H1 (cell line): ENCODE data around the gene IRF2BP1. TPM values are rescaled to one million over a fixed set of nuclear protein-coding genes. Genes with fewer than 3 reads are reported as not detected.

Source experiments
- CTCF ChIA-PET: fragments of 300-600 bp; sonication (Branson Sonifier 250); formaldehyde crosslinking; loops from one replicate; lab custom pipeline; 2021; ENCODE audit not compliant: partially characterized antibody; lab: Charles Lee
- POLR2A ChIA-PET: fragments of 300-600 bp; sonication (Branson Sonifier 250); formaldehyde crosslinking; loops from one replicate; lab custom pipeline; 2021; ENCODE audit warnings: inconsistent platforms; ENCODE audit not compliant: partially characterized antibody; lab: Charles Lee
- DNase-seq, 2 experiments: peaks; one replicate each; pipeline versions ENCODE4 v3.0.0 to v3.0.0-alpha.2; 2010 to 2022; ENCODE audit warnings: low spot score in 2 of 2, low read depth in 1 of 2, mixed read lengths in 1 of 2
- FAIRE-seq: peaks from 2 replicates; lab custom pipeline; 2011; peaks lifted over from hg19 to GRCh38; lab: Jason Lieb, UNC
- H2AFZ ChIP-seq: 2 replicates; pipeline ENCODE4 v1.8.1; 2012; ENCODE audit warnings: low read length, inconsistent platforms
- H2AK5ac ChIP-seq: 2 replicates; pipeline ENCODE4 v1.6.1; 2013; ENCODE audit warnings: low read depth, low read length
- H2BK120ac ChIP-seq: replicated peaks from 2 replicates; pipeline ENCODE3; 2013; ENCODE audit warnings: low read depth, low read length, inconsistent platforms
- H2BK12ac ChIP-seq: 2 replicates; pipeline ENCODE4 v1.6.1; 2013; ENCODE audit warnings: low read depth, low read length
- H2BK15ac ChIP-seq: 2 replicates; pipeline ENCODE4 v1.6.1; 2013; ENCODE audit warnings: low read length
- H2BK20ac ChIP-seq: 2 replicates; pipeline ENCODE4 v1.6.1; 2013; ENCODE audit warnings: low read length
- H2BK5ac ChIP-seq: 2 replicates; pipeline ENCODE4 v1.6.1; 2013; ENCODE audit warnings: low read depth, low read length
- H3K14ac ChIP-seq: 2 replicates; pipeline ENCODE4 v1.6.1; 2013; ENCODE audit warnings: inconsistent platforms; ENCODE audit not compliant: insufficient read length
- H3K18ac ChIP-seq: 2 replicates; pipeline ENCODE4 v1.6.1; 2013; ENCODE audit warnings: low read length; ENCODE audit errors: extremely low read depth
- H3K23ac ChIP-seq: 2 replicates; pipeline ENCODE4 v1.6.1; 2013; ENCODE audit warnings: inconsistent platforms; ENCODE audit not compliant: insufficient read length
- H3K23me2 ChIP-seq: 2 replicates; pipeline ENCODE4 v1.6.1; 2013; ENCODE audit warnings: low read depth, low read length
- H3K27ac ChIP-seq: 2 replicates; pipeline ENCODE4 v1.6.1; 2011; ENCODE audit warnings: low read depth, low read length, inconsistent platforms
- H3K27me3 ChIP-seq, 4 experiments: replicated peaks in 1 of 4; 1 replicate in 1 of 4; 2 replicates in 3 of 4; pipeline versions ENCODE4 v1.6.1 to v1.8.1; 2011 to 2013; ENCODE audit warnings: low read length in 3 of 4, mild to moderate bottlenecking in 3 of 4, inconsistent platforms in 2 of 4, mixed read lengths in 2 of 4, moderate library complexity in 1 of 4; ENCODE audit not compliant: control insufficient read depth in 3 of 4, insufficient read depth in 3 of 4; ENCODE audit errors: extremely low read depth in 1 of 4
- H3K36me3 ChIP-seq, 4 experiments: 2 replicates each; pipeline versions ENCODE4 v1.6.1 to v1.8.1; 2011 to 2013; ENCODE audit warnings: mild to moderate bottlenecking in 4 of 4, low read length in 3 of 4, moderate library complexity in 2 of 4, control low read depth in 1 of 4, inconsistent platforms in 1 of 4; ENCODE audit not compliant: insufficient read depth in 4 of 4, control insufficient read depth in 2 of 4
- H3K4ac ChIP-seq: replicated peaks from 2 replicates; pipeline ENCODE3; 2013; ENCODE audit warnings: low read length, low read depth, mixed read lengths, inconsistent platforms; ENCODE audit not compliant: insufficient read length
- H3K4me1 ChIP-seq, 4 experiments: replicated peaks in 1 of 4; 1 replicate in 1 of 4; 2 replicates in 3 of 4; pipeline versions ENCODE4 v1.6.1 to v1.8.1; 2011 to 2013; ENCODE audit warnings: low read length in 3 of 4, inconsistent platforms in 2 of 4, mixed read lengths in 1 of 4; ENCODE audit not compliant: insufficient read depth in 4 of 4, control insufficient read depth in 3 of 4
- H3K4me2 ChIP-seq, 2 experiments: 2 replicates each; pipeline versions ENCODE4 v1.6.1 to v1.8.1; 2011 to 2013; ENCODE audit warnings: low read depth in 2 of 2, low read length in 2 of 2, control low read depth in 1 of 2, inconsistent platforms in 1 of 2, mild to moderate bottlenecking in 1 of 2; ENCODE audit not compliant: insufficient read depth in 1 of 2
- H3K4me3 ChIP-seq, 4 experiments: fragments of 200-600, 300-600 bp in 1 of 4; sonication (generic), shearing (Covaris generic), sonication (Bioruptor Twin) in 1 of 4; 2 replicates each; pipeline versions ENCODE4 v1.5.1 to v1.8.1; 2011 to 2016; ENCODE audit warnings: low read length in 4 of 4, low read depth in 3 of 4, control low read depth in 2 of 4, inconsistent platforms in 2 of 4, mild to moderate bottlenecking in 2 of 4, mixed read lengths in 1 of 4, moderate library complexity in 1 of 4; ENCODE audit not compliant: insufficient read depth in 2 of 4; ENCODE audit errors: extremely low read depth in 1 of 4
- H3K56ac ChIP-seq: replicated peaks from 2 replicates; pipeline ENCODE3; 2013; ENCODE audit warnings: low read depth, mild to moderate bottlenecking, mixed read lengths, low read length, inconsistent platforms; ENCODE audit not compliant: insufficient read length
- H3K79me1 ChIP-seq: 2 replicates; pipeline ENCODE4 v1.6.1; 2013; ENCODE audit warnings: low read depth, low read length, control low read depth
- H3K79me2 ChIP-seq, 2 experiments: 2 replicates each; pipeline versions ENCODE4 v1.6.1 to v1.8.1; 2012 to 2013; ENCODE audit warnings: low read length in 2 of 2, mild to moderate bottlenecking in 2 of 2, inconsistent platforms in 1 of 2; ENCODE audit not compliant: insufficient read depth in 2 of 2, control insufficient read depth in 1 of 2
- H3K9ac ChIP-seq, 4 experiments: replicated peaks in 1 of 4; 1 replicate in 1 of 4; 2 replicates in 3 of 4; pipeline versions ENCODE4 v1.6.1 to v1.8.1; 2011 to 2013; ENCODE audit warnings: low read depth in 3 of 4, low read length in 3 of 4, control low read depth in 2 of 4, mild to moderate bottlenecking in 2 of 4, moderate library complexity in 2 of 4, inconsistent platforms in 1 of 4; ENCODE audit errors: extremely low read depth in 1 of 4
- H3K9me3 ChIP-seq, 2 experiments: 2 replicates each; pipeline versions ENCODE4 v1.6.1 to v1.8.1; 2012 to 2013; ENCODE audit warnings: mild to moderate bottlenecking in 2 of 2, moderate library complexity in 2 of 2, control low read depth in 1 of 2, inconsistent platforms in 1 of 2, low read depth in 1 of 2, low read length in 1 of 2, mixed read lengths in 1 of 2; ENCODE audit not compliant: insufficient read depth in 2 of 2
- H4K20me1 ChIP-seq, 2 experiments: replicated peaks in 1 of 2; 2 replicates each; pipeline versions ENCODE3 to v1.8.1; 2011 to 2013; ENCODE audit warnings: inconsistent platforms in 2 of 2, low read length in 2 of 2, mild to moderate bottlenecking in 1 of 2; ENCODE audit not compliant: insufficient read depth in 2 of 2, control insufficient read depth in 1 of 2
- H4K5ac ChIP-seq: 2 replicates; pipeline ENCODE4 v1.6.1; 2013; ENCODE audit warnings: low read length, low read depth, mixed read lengths, inconsistent platforms; ENCODE audit not compliant: insufficient read length
- H4K8ac ChIP-seq: 2 replicates; pipeline ENCODE4 v1.8.0; 2013; ENCODE audit warnings: mild to moderate bottlenecking, moderate library complexity, low read length, inconsistent platforms; ENCODE audit not compliant: insufficient read depth; ENCODE audit errors: extremely low read depth
- H4K91ac ChIP-seq: replicated peaks from 2 replicates; pipeline ENCODE3; 2013; ENCODE audit warnings: low read length, mixed read lengths, inconsistent platforms; ENCODE audit not compliant: insufficient read length
- NANOG ChIP-seq: IDR thresholded peaks from 2 replicates; pipeline ENCODE4 v1.6.1; 2011; ENCODE audit warnings: low read length, low read depth, mild to moderate bottlenecking, inconsistent platforms; ENCODE audit not compliant: insufficient read depth, poor library complexity, severe bottlenecking
- SP1 ChIP-seq: IDR thresholded peaks from 2 replicates; pipeline ENCODE4 v1.6.1; 2011; ENCODE audit warnings: low read depth, low read length
- WGBS, 2 experiments: shearing (Covaris generic) in 1 of 2; methylation state at CpG; one replicate each; pipeline versions ENCODE4 v1.1.6 to v1.1.7; 2013 to 2015; ENCODE audit warnings: low lambda C conversion rate in 2 of 2, mixed read lengths in 2 of 2, inconsistent platforms in 1 of 2, low coverage in 1 of 2, missing lambda C conversion rate in 1 of 2; ENCODE audit not compliant: insufficient replicate concordance in 2 of 2, insufficient coverage in 1 of 2, insufficient read length in 1 of 2; ENCODE audit errors: extremely low coverage in 1 of 2, missing lambda C conversion rate in 1 of 2; 5-methylcytosine and 5-hydroxymethylcytosine counted together
- polyA plus RNA-seq, 7 experiments: library from polyadenylated mRNA; depleted of rRNA in 3 of 7; stranded (reverse) in 5 of 7; unstranded in 2 of 7; fragments of >200 nt in 5 of 7; fragments of 200-250 nt in 2 of 7; gene quantifications; 1 replicate in 5 of 7; 2 replicates in 1 of 7; 4 replicates in 1 of 7; pipeline versions ENCODE4 v1.2.1 to v1.2.3, GENCODE V29; 2011 to 2013; ENCODE audit warnings: missing spikeins in 2 of 7, mixed read lengths in 2 of 7
- total RNA-seq: library from RNA; stranded (reverse); fragmentation: NEBNext Ultra II Directional; extraction: Animal tissue kit (Norgen Biotek cat#: 25700); gene quantifications from 2 replicates; pipeline ENCODE4 v1.2.1, GENCODE V29; 2021

The IRF2BP1 gene
- total and polyA plus RNA-seq, 2 of the 8 experiments (the other 6 are each of a cell fraction or from before 2014, with no cell fraction given): 12.1 to 24.4 TPM

DNA sequence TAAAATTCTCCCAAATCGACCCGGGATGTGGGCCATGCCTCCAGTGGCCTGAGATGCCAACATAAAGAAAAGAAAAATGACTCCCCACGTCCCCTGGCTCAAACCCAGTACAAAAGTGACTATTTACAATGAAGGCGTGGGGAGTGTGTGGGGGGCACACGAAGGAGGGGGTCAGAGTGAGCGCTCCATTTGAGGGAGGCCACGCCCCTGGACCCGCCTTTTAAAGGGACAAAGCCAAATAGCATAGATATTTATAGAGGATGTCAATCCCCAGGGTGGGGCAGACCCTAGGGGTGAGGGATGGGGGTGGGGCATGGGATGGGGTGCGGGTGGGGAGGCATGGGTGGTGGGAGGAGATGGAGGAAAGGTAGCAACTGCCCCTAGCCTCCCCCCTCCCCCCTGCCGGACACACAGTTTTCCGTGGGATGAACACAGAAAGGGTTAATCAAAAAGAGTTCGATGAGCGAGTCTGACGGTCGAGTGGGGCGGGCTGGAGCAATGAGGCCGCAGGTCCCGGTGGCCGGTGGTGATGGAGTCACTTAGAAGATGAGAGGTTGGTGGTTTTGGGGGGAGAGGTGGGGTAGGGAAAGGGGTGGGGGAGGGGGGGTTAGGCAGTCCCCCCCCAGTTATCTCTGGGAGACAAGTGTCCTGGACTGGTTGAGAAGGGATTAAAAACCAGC, 48.8 kb upstream of the IRF2BP1 start:
- no peak overlapping the region for H2BK12ac ChIP-seq
- H3K4me2 ChIP-seq: no peak overlapping the region
- peak overlapping the region; percentile 71 for H4K8ac ChIP-seq
- H3K79me2 ChIP-seq: no peaks in the 10 kb centered on the region
- H3K14ac ChIP-seq: no peak overlapping the region
- FAIRE-seq (no peak), DNase-seq (no peak)
- H3K9me3 ChIP-seq: no peaks in the 10 kb centered on the region
- no peak overlapping the region for H3K4me3 ChIP-seq
- WGBS, 2 experiments: 82% methylated on average over 15 of the region's 19 CpGs; no CpG with 5 or more reads in 1 of the 2 experiments
- H3K27ac ChIP-seq: no peak overlapping the region
- peaks cover 0 to 2% (median 0%) of the 10 kb centered on the region in 4 experiments; a peak in 1 of 7 replicates for H3K27me3 ChIP-seq
- H2BK20ac ChIP-seq: no peak overlapping the region
- H3K36me3 ChIP-seq: peaks cover 0 to 1% (median 0%) of the 10 kb centered on the region in 4 experiments; a peak in 1 of 8 replicates
- H2AK5ac ChIP-seq: no peak overlapping the region
- H3K79me1 ChIP-seq: no peaks in the 10 kb centered on the region
- H2BK5ac ChIP-seq: no peak overlapping the region
- H3K56ac ChIP-seq: no peak overlapping the region
- H3K18ac ChIP-seq: no peak overlapping the region
- no peak overlapping the region for H2BK120ac ChIP-seq
- H4K5ac ChIP-seq: no peak overlapping the region
- TF ChIP-seq SP1 (0 out of 2 replicates have a peak, but pooled peaks have one; percentile 30), NANOG (no peak)
- TF ChIP-seq, all 59 proteins: peak for 1
- Histone ChIP-seq H2AFZ (no peak overlapping the region), H3K4me1 (peaks cover 0 to 3% (median 0%) of the 10 kb centered on the region in 4 experiments; a peak in 2 of 7 replicates), H3K23ac (no peak overlapping the region), H2BK15ac (no peak overlapping the region), H4K91ac (no peak overlapping the region), H3K4ac (no peak overlapping the region), H3K23me2 (no peaks in the 10 kb centered on the region), H3K9ac (no peak overlapping the region), H4K20me1 (peaks cover 0 to 2% of the 10 kb centered on the region in 2 experiments)
- CTCF ChIA-PET: interaction anchor here (1.2 kb wide), 1 partner anchor 13 kb away, joined by 3 read pairs; no protein-coding TSS in a partner anchor
- POLR2A ChIA-PET: interaction anchor here (0.8 kb wide), 1 partner anchor 39 kb away, joined by 3 read pairs; no protein-coding TSS in a partner anchor
